Bronchial smooth muscle cell (primary cell): ENCODE results near the gene POU2F1. TPM values are rescaled to one million over a fixed set of nuclear protein-coding genes. Genes with fewer than 3 reads are reported as not detected.

ENCODE experiments used
- total RNA-seq: library from RNA; depleted of rRNA; stranded (reverse); fragments of >200 nt; gene quantifications from 2 replicates; pipeline ENCODE4 v1.2.1, GENCODE V29; 2014

POU2F1 gene
- 2.7 and 3.0 TPM in 2 replicates for total RNA-seq

GRCh38 chr1:167220537-167221125, at the start of gene POU2F1:
Gene POU2F1, plus strand, starts transcription at chr1:167220886. Its CDS starts 12 bp downstream, at chr1:167220898.

Other genes starting within 250 kb of the POU2F1 start
- gene ILDR2, start 245.3 kb upstream of the POU2F1 start, total RNA-seq, result not detected in 2 replicates
- gene MAEL, start 231.6 kb upstream of the POU2F1 start, total RNA-seq, result not detected in 2 replicates
- not detected in 2 replicates for gene GPA33, start 130.5 kb upstream of the POU2F1 start, total RNA-seq
- not detected in 2 replicates for gene STYXL2, start 126.8 kb upstream of the POU2F1 start, total RNA-seq